ENCODE data around the gene MROH8. TPM values are rescaled to one million over a fixed set of nuclear protein-coding genes. Genes with fewer than 3 reads are reported as not detected.

Gene MROH8
- total and polyA plus RNA-seq, 2 experiments from 2014 or later = 0.63 to 0.68 TPM

- ATAC-seq (no peak), DNase-seq (ENCODE audit: low spot score) (no peak)
- Mint-ChIP-seq H3K9me3 (no peaks in the 10 kb centered on the region), H3K4me3 (no peak overlapping the region), H3K27ac (no peak overlapping the region), H3K27me3 (ENCODE audit: insufficient read depth, low read depth, poor library complexity) (peaks cover 2% of the 10 kb centered on the region), H3K4me1 (no peaks in the 10 kb centered on the region), H3K36me3 (ENCODE audit: low read depth) (no peaks in the 10 kb centered on the region)
- no peaks in the 10 kb centered on the region for H3K79me2 ChIP-seq (replicated peaks; ENCODE audit: insufficient read depth)
- H3F3A ChIP-seq (replicated peaks; ENCODE audit: low read depth) = no peaks in the 10 kb centered on the region
- H3K4me3 ChIP-seq = no peak overlapping the region
- H3K4me1 ChIP-seq (ENCODE audit: insufficient read depth) = no peaks in the 10 kb centered on the region
- H2AFZ ChIP-seq = no peak overlapping the region
- no peak for TF ChIP-seq CREB1 (CRISPR knock-in tag; IDR thresholded peaks at IDR 0.05; ENCODE audit: low read depth)
- no peaks in the 10 kb centered on the region for H3K36me3 ChIP-seq (ENCODE audit: insufficient read depth)
- H3K9me2 ChIP-seq (ENCODE audit: insufficient read depth) = no peaks in the 10 kb centered on the region
- H4K20me1 ChIP-seq (replicated peaks; ENCODE audit: insufficient read depth) = no peaks in the 10 kb centered on the region
- H3K27ac ChIP-seq (ENCODE audit: low read depth) = no peak overlapping the region
- H3K4me2 ChIP-seq = no peak overlapping the region
- H3K27me3 ChIP-seq (ENCODE audit: insufficient read depth) = no peaks in the 10 kb centered on the region
Measured at GRCh38 chr20:37163832-37164554, 15.4 kb downstream of the MROH8 start.

- H3K79me2 ChIP-seq (replicated peaks; ENCODE audit: insufficient read depth) = no peaks in the 10 kb centered on the region
- Mint-ChIP-seq H3K9me3 (no peaks in the 10 kb centered on the region), H3K4me3 (no peak overlapping the region), H3K27ac (no peak overlapping the region), H3K27me3 (ENCODE audit: insufficient read depth, low read depth, poor library complexity) (peaks cover 2% of the 10 kb centered on the region), H3K4me1 (no peaks in the 10 kb centered on the region), H3K36me3 (ENCODE audit: low read depth) (no peaks in the 10 kb centered on the region)
- H2AFZ ChIP-seq = no peak overlapping the region
- no peaks in the 10 kb centered on the region for H3K27me3 ChIP-seq (ENCODE audit: insufficient read depth)
- H3K4me3 ChIP-seq = no peak overlapping the region
- H3K27ac ChIP-seq (ENCODE audit: low read depth) = no peak overlapping the region
- H4K20me1 ChIP-seq (replicated peaks; ENCODE audit: insufficient read depth) = no peaks in the 10 kb centered on the region
- H3F3A ChIP-seq (replicated peaks; ENCODE audit: low read depth) = no peaks in the 10 kb centered on the region
- TF ChIP-seq POLR2AphosphoS5 (IDR thresholded peaks at IDR 0.05; ENCODE audit: low read depth) (no peak), CREB1 (CRISPR knock-in tag; IDR thresholded peaks at IDR 0.05; ENCODE audit: low read depth) (no peak), EZH2phosphoT487 (IDR thresholded peaks at IDR 0.05; ENCODE audit: unreplicated experiment) (no peak)
- H3K4me1 ChIP-seq (ENCODE audit: insufficient read depth) = no peaks in the 10 kb centered on the region
- H3K9me2 ChIP-seq (ENCODE audit: insufficient read depth) = no peaks in the 10 kb centered on the region
- DNase-seq (ENCODE audit: low spot score) (no peak), ATAC-seq (no peak)
- H3K36me3 ChIP-seq (ENCODE audit: insufficient read depth) = no peaks in the 10 kb centered on the region
- H3K4me2 ChIP-seq = no peak overlapping the region
Measured at GRCh38 chr20:37162646-37163045, 16.7 kb downstream of the MROH8 start.

GRCh38 chr20:37161830-37162549 is 17.4 kb downstream of the MROH8 start:
- no peak overlapping the region for H3K4me2 ChIP-seq
- H3K27me3 ChIP-seq (ENCODE audit: insufficient read depth) = no peaks in the 10 kb centered on the region
- H3K9me3 Mint-ChIP-seq = no peaks in the 10 kb centered on the region
- no peak overlapping the region for H3K27ac ChIP-seq (ENCODE audit: low read depth)
- ATAC-seq = no peak
- no peaks in the 10 kb centered on the region for H3K4me1 Mint-ChIP-seq
- H2AFZ ChIP-seq = no peak overlapping the region
- TF ChIP-seq CREB1 (CRISPR knock-in tag; IDR thresholded peaks at IDR 0.05; ENCODE audit: low read depth) (no peak), STAT1 (IDR thresholded peaks at IDR 0.05; ENCODE audit: unreplicated experiment) (no peak), ETS1 (IDR thresholded peaks at IDR 0.05) (no peak), REST (IDR thresholded peaks at IDR 0.05; ENCODE audit: unreplicated experiment) (no peak), EZH2phosphoT487 (IDR thresholded peaks at IDR 0.05; ENCODE audit: unreplicated experiment) (no peak), NANOG (IDR thresholded peaks at IDR 0.05; ENCODE audit: borderline replicate concordance) (no peak), CTCF (conservative IDR thresholded peaks at IDR 0.05; ENCODE audit: low read depth in 2 of 2) (no peak), ZNF331 (CRISPR knock-in tag; IDR thresholded peaks at IDR 0.05; ENCODE audit: low read depth) (no peak)
- no peak for DNase-seq (ENCODE audit: low spot score)
- no peaks in the 10 kb centered on the region for H3K9me2 ChIP-seq (ENCODE audit: insufficient read depth)
- no peaks in the 10 kb centered on the region for H3K79me2 ChIP-seq (replicated peaks; ENCODE audit: insufficient read depth)
- no peaks in the 10 kb centered on the region for H3K36me3 ChIP-seq (ENCODE audit: insufficient read depth)
- H3F3A ChIP-seq (replicated peaks; ENCODE audit: low read depth) = no peaks in the 10 kb centered on the region
- H4K20me1 ChIP-seq (replicated peaks; ENCODE audit: insufficient read depth) = no peaks in the 10 kb centered on the region
- H3K27ac Mint-ChIP-seq = no peak overlapping the region
- no peak overlapping the region for H3K4me3 ChIP-seq
- no peaks in the 10 kb centered on the region for H3K4me1 ChIP-seq (ENCODE audit: insufficient read depth)
- H3K4me3 Mint-ChIP-seq = no peak overlapping the region
- peaks cover 2% of the 10 kb centered on the region for H3K27me3 Mint-ChIP-seq (ENCODE audit: insufficient read depth, low read depth, poor library complexity)
- H3K36me3 Mint-ChIP-seq (ENCODE audit: low read depth) = no peaks in the 10 kb centered on the region
